Coronary artery (tissue), 2 donors: Measurements from ENCODE around the gene DPH6.

Source experiments
- DNase-seq: peaks from one replicate; pipeline ENCODE4 v3.0.0-alpha.2; 2017; ENCODE audit warnings: low spot score
- H3K27ac ChIP-seq, 2 donors: fragments of 200-600 bp; sonication (generic); one replicate each; pipeline ENCODE4 v1.5.1; 2016 to 2019
- H3K4me3 ChIP-seq: fragments of 200-600 bp; sonication (generic); 2 replicates; pipeline ENCODE4 v1.5.1; 2016; ENCODE audit warnings: mild to moderate bottlenecking, moderate library complexity
- CTCF ChIP-seq: fragments of 200-600 bp; sonication (generic); IDR thresholded peaks from one replicate; pipeline ENCODE4 v1.5.1; 2019; ENCODE audit warnings: antibody characterized with exemption

The DPH6 gene

GRCh38 chr15:35325374-35325941 lies 220.5 kb downstream of the DPH6 start:
- no peak overlapping the region for H3K4me3 ChIP-seq
- TF ChIP-seq CTCF = no peak
- no peak overlapping the region for H3K27ac ChIP-seq
- no peak for DNase-seq

DNA sequence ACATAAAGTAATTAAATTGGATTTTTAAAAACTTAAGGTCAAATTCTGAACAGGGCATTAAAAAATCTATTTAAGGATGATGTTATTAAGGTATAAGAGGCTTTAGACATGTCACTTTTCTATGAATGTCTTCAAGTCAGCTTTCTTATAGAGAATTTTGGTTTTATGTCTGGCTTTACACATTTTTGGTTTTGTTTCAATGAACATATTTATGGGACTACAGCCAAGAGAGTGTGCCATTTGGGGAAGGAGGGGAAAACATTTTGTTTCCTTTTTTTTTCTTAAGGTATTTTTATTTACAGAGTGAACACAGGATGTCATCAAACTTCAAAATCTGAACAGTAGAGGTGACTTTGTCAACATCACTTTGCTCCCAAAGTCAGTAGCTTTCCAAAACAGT lies 222.8 kb downstream of the DPH6 start:
- no peak for TF ChIP-seq CTCF
- DNase-seq = no peak
- Histone ChIP-seq H3K4me3 (no peak overlapping the region), H3K27ac (no peak overlapping the region)

GRCh38 chr15:35321926-35322325 lies 224.0 kb downstream of the DPH6 start:
- no peak for DNase-seq
- Histone ChIP-seq H3K4me3 (no peak overlapping the region), H3K27ac (no peak overlapping the region)
- TF ChIP-seq CTCF = no peak

DNA sequence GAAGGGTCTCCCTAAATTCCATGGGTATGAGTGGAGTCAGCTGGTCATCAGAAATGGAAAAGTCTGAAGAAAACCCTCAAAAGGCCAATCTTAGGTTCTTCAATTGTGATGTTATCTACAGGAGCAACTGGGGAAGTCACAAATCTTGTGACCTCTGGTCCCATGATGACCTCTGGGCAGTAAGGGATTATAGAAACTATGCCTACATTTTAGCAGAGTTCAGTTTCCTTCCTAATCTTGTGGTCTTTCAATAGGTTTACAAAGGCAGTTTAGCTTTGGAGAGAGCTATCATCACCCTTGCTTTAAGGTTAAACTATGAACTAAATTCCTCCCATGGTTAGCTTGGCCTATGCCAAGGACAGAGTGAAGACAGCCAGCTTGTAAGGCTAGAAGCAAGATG lies 225.1 kb downstream of the DPH6 start:
- no peak for DNase-seq
- Histone ChIP-seq H3K4me3 (no peak overlapping the region), H3K27ac (no peak overlapping the region)
- no peak for TF ChIP-seq CTCF
